ENCODE results near the gene CYB5R4.
A peak's percentile ranks its signal among the peaks of the same experiment; 100 is the strongest.
"Not testable (repeated sequence)": the region's sequence is repeated elsewhere in the genome, so short reads cannot be mapped to it uniquely, and the experiment has no call there.

The CYB5R4 gene

DNA sequence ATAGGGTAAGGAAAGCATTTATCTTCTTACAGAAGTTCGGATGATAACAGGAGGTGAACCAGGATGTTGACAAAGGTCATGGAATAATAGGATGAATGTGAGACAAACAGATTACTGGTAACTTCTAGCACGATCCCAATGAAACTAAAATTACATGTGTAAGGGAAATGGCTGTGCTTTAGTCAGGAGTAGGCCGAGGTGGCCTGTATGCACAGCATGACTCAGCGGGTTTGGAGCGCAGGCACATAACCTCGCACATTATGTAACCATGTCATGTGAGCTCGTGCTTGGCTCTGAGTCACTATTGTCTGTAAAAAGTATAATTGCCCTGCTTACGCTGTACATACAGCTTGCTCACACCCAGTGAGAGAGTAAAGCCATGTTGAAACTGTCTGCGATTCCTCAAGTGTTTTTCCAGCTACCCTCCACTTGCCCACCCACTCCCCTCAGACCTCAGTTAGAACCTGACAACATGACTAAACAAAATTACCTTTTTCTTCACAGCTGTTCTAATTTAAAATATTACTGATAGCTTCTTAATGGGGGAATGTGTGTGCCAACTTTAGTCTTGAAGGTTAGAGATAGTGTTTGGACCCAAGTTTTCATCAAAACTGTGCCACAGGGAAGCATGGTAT is 8.2 kb downstream of the CYB5R4 start:
- peak in 2 of 3 experiments; percentile 4 to 18 for DNase-seq

GRCh38 chr6:83868639-83869038 is 9.2 kb downstream of the CYB5R4 start:
- no peak for DNase-seq

DNA sequence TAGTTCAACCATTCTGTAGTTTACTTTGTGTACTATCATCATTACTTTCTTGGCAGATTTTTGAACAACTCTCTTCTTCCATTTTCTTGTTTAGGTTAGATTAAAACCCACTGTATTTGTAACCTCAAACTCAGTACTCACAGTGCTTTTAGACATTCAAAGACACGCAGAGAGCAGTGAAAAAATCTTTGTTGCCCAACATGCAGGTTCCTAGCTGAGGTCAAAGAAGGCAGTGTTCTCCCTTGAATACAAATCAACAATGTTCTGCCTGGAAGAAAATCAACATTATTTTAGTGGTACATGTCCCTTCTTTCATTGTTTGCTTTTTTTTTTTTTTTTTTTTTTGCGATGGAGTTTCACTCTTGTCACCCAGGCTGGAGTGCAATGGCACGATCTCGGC is 11.2 kb downstream of the CYB5R4 start:
- no peak for DNase-seq

- no peak for DNase-seq
These were observed 13.1 kb downstream of the CYB5R4 start for GRCh38 chr6:83872386-83873118.

- DNase-seq = no peak
These were observed 14.4 kb downstream of the CYB5R4 start for GRCh38 chr6:83873869-83874268.

DNA sequence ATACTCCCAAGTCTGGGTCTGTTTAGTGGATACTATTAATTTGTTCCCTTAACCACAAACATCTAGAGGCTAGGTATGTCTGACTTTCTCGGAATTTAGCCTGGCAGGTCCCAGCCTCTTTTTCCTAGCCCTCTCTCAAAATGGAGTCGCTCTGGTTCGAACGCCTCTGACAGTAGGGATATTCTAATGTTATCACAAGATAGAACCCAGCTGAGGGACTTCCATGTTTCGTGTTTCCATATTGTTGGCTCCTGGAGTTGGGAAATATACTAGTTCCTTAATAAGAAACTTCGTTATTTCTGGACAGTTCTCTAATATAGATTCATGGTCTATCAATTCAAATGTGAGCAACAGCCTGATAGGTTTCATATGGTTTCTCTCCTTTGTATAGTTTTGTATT is 16.4 kb downstream of the CYB5R4 start:
- DNase-seq = no peak

DNA sequence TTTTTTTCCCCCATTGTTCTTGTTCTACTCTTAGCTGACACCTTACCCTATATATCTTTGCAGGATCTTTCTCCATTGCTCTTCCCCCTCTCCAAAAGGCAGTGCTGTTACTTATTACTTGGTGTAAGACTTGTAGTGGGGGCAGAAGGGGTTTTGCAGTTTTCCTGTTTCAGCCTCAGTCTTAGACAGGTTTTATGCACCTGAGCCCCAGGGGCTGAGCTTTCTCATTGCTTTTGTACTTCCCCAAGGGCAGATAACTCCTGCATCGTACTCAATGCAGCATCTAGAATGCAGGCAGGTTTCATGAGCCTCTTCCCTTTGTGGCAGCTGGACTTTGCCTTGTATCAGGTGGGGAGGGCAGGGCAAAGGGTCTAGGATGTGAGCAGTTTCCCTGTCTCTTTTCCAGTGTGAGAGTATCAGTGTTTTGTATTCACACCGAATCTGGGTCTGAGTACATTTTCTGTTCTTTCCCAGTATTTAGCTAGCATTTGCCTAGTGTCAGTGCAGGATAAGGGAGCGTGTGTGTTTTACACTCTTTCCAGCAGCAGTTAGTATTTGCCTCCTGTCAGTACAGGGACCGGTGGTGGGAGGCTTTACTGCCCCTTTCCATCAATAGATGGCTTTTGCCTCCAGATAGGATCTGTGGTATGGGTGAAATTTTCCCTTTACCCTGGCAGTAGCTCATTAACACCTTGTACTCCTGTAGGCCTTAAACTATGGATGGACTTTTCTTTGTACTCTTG is 19.6 kb downstream of the CYB5R4 start:
- no peak for DNase-seq

DNA sequence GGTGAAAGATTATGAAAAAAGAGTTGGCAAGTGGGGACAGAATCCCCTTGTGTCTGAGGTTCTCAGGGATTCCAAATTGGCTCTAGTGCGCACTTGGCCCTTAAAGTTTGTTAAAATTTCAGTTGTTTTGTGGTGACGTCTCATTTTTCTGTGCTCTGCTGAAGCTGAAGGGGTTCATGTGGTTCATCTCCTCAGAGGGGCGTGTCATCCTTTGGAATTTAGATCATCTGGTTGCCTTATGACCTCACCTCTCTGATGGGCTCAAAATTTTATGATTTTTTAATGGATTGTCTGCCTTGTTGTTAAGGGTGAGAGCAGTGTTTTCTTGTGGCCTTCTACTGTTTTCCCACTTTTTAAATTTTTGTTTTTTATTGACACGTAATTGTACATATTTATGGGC is 20.3 kb downstream of the CYB5R4 start:
- DNase-seq = no peak

- DNase-seq = peak in 1 of 3 experiments; percentile 33
These were observed 23.8 kb downstream of the CYB5R4 start for GRCh38 chr6:83883240-83883639.

- DNase-seq = peak; percentile 3 to 78 (median 62)
These were observed 25.0 kb downstream of the CYB5R4 start for GRCh38 chr6:83884523-83884922.

- DNase-seq = no peak
These were observed 26.5 kb downstream of the CYB5R4 start for GRCh38 chr6:83885984-83886383.

GRCh38 chr6:83889621-83890020 is 30.1 kb downstream of the CYB5R4 start:
- DNase-seq = no peak

GRCh38 chr6:83890520-83890919 is 31.0 kb downstream of the CYB5R4 start:
- no peak for DNase-seq

DNA sequence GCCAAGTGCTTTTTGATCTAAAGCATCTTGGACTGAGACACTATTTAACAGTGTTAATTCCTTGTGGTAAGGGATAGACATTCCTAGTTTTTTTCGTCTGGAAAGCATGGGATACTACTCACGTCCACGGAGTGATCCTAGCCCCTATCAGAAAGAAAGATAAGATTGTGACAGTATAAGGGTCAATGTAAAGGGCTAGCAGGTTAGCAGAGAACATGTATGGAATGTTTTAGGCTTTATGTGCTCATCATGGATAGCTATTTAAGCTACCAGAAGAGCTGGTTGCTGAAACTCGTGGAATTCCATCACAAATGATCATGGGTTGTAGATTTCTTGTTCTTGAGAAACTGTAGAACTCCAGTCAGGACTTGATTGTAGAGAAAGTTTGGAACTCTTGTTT is 32.1 kb downstream of the CYB5R4 start:
- no peak for DNase-seq

GRCh38 chr6:83893024-83893423 is 33.5 kb downstream of the CYB5R4 start:
- DNase-seq = peak in 2 of 3 experiments; percentile 9 to 80

DNA sequence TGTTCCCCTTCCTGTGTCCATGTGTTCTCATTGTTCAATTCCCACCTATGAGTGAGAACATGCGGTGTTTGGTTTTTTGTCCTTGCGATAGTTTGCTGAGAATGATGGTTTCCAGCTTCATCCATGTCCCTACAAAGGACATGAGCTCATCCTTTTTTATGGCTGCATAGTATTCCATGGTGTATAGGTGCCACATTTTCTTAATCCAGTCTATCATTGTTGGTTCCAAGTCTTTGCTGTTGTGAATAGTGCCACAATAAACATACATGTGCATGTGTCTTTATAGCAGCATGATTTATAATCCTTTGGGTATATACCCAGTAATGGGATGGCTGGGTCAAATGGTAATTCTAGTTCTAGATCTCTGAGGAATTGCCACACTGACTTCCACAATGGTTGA is 37.6 kb downstream of the CYB5R4 start:
- not testable (repeated sequence) for DNase-seq

GRCh38 chr6:83901624-83902023 is 42.1 kb downstream of the CYB5R4 start:
- DNase-seq = no peak

- no peak for DNase-seq
These were observed 44.9 kb downstream of the CYB5R4 start for GRCh38 chr6:83904395-83904794.

DNA sequence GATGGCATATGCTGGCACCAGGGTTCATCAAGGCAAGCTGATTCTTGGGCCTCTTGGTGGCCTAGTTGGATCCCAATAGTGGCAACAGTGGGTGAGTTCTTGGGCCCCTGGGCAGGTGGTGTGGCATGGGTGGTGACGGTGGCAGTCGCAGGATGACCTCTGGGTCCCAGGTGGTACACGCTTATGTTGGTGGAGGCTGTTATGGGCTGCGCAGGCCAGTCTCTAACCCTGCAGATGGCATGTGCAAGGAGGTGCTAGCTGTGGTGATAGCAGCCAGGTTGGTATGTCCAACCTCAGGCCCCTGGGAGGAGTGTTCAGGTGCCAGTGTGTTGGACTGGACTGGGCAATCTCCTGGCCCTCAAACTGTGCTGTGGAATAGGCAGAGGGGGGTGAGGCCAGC is 46.2 kb downstream of the CYB5R4 start:
- no peak for DNase-seq

DNA sequence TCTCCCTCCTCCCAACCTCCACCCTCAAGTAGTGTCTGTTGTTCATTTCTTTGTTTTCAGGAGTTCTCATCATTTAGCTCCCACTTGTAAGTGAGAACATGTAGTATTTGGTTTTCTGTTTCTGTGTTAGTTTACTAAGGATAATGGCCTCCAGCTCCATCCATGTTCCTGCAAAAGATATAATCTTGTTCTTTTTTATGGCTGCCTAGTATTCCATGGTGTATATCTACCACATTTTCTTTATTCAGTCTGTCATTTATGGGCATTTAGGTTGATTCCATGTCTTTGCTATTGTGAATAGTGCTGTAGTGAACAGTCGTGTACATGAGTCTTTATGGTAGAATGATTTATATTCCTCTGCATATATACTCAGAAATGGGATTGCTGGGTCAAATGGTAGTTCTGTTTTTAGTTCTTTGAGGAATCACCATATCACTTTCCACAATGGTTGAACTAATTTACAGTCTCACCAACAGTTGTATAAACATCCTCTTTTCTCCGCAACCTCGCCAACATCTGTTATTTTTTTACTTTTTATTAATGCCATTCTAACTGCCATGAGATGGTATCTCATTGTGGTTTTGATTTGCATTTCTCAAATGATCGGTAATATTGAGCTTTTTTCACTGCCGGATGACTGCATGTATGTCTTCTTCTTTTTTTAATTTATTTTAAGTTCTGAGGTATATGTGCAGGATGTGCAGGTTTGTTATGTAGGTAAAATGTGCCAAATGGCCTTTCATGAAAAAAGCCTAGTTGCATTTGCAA is 48.3 kb downstream of the CYB5R4 start:
- DNase-seq = not testable (repeated sequence)

DNA sequence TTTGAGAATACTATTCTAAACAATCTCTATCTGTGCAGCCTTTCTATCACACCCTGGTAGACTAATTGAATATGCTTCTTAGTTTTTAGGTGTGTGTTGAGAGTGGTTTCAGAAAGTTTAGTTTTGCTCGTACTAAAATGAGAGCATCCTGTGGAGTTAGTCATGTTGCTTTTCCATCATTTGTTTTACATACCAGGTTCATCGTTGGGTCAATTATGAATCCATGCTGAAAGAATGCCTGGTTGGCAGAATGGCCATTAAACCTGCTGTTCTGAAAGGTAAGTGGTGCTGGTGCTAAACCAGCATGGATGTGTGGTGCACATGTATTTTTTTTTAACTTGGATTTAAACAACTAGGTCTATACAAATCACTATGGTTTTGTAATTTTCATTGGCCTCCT is 49.3 kb downstream of the CYB5R4 start:
- DNase-seq = no peak

GRCh38 chr6:83911278-83911677 is 51.8 kb downstream of the CYB5R4 start:
- DNase-seq = no peak

- DNase-seq = no peak
These were observed 55.5 kb downstream of the CYB5R4 start for GRCh38 chr6:83914953-83915352.
